ENCODE results near the gene MAPK7. TPM values are rescaled to one million over a fixed set of nuclear protein-coding genes. Genes with fewer than 3 reads are reported as not detected.

MAPK7 gene
- total RNA-seq, 1 experiment from 2014 or later: 40.0 TPM

- peaks cover 48% of the 10 kb centered on the region for H3K36me3 ChIP-seq (ENCODE audit: insufficient read depth, low read length, poor library complexity, severe bottlenecking)
- CTCF ChIA-PET: no interaction called here
- peaks cover 15% of the 10 kb centered on the region for H3K4me1 ChIP-seq (ENCODE audit: insufficient read depth, low read length, poor library complexity, severe bottlenecking)
- no TSS peak for BruUV-seq (replicated peaks)
- intact Hi-C loops (cut with micrococcal nuclease; ENCODE audit: unreplicated experiment): loop anchor here (5.0 kb wide), 1 partner anchor 68 kb away; no protein-coding TSS in a partner anchor
- POLR2A ChIA-PET (ENCODE audit: low non-redundant PET): no interaction called here
- no peaks in the 10 kb centered on the region for H3K27me3 ChIP-seq (replicated peaks; ENCODE audit: insufficient read depth, low read depth, low read length, poor library complexity)
- DNase-seq (ENCODE audit: low spot score): no peak
- peak overlapping the region; percentile 94 for H3K27ac ChIP-seq (ENCODE audit: low read depth, low read length, poor library complexity, severe bottlenecking)
- H3K4me3 ChIP-seq (ENCODE audit: low read depth, low read length, poor library complexity, severe bottlenecking): peak overlapping the region; percentile 68
- no peaks in the 10 kb centered on the region for H3K9me3 ChIP-seq (ENCODE audit: low read depth, low read length, poor library complexity, severe bottlenecking)
- TF ChIP-seq CTCF (conservative IDR thresholded peaks at IDR 0.05; ENCODE audit: low read depth, low read length) (no peak), EZH2 (IDR thresholded peaks at IDR 0.05; ENCODE audit: borderline replicate concordance, low read depth, low read length, poor library complexity, severe bottlenecking) (no peak)
These were observed 1.2 kb downstream of the MAPK7 start for GRCh38 chr17:19379361-19380065.

- ChIA-PET POLR2A (ENCODE audit: low non-redundant PET) (interaction anchor here (0.5 kb wide), 1 partner anchor 15 kb away, joined by 4 read pairs; no protein-coding TSS in a partner anchor), CTCF (no interaction called here)
- H3K27me3 ChIP-seq (replicated peaks; ENCODE audit: insufficient read depth, low read depth, low read length, poor library complexity): no peaks in the 10 kb centered on the region
- H3K4me3 ChIP-seq (ENCODE audit: low read depth, low read length, poor library complexity, severe bottlenecking): no peak overlapping the region
- H3K27ac ChIP-seq (ENCODE audit: low read depth, low read length, poor library complexity, severe bottlenecking): no peak overlapping the region
- H3K36me3 ChIP-seq (ENCODE audit: insufficient read depth, low read length, poor library complexity, severe bottlenecking): peaks cover 53% of the 10 kb centered on the region
- DNase-seq (ENCODE audit: low spot score): no peak
- no peaks in the 10 kb centered on the region for H3K9me3 ChIP-seq (ENCODE audit: low read depth, low read length, poor library complexity, severe bottlenecking)
- intact Hi-C loops (cut with micrococcal nuclease; ENCODE audit: unreplicated experiment): no loop called here
- TF ChIP-seq EZH2 (IDR thresholded peaks at IDR 0.05; ENCODE audit: borderline replicate concordance, low read depth, low read length, poor library complexity, severe bottlenecking) (no peak), CTCF (conservative IDR thresholded peaks at IDR 0.05; ENCODE audit: low read depth, low read length) (no peak)
- peaks cover 27% of the 10 kb centered on the region for H3K4me1 ChIP-seq (ENCODE audit: insufficient read depth, low read length, poor library complexity, severe bottlenecking)
- BruUV-seq (replicated peaks): no TSS peak
These were observed 2.4 kb downstream of the MAPK7 start for GRCh38 chr17:19380481-19381301.

GRCh38 chr17:19381361-19381740 is 3.1 kb downstream of the MAPK7 start:
- H3K4me3 ChIP-seq (ENCODE audit: low read depth, low read length, poor library complexity, severe bottlenecking): no peak overlapping the region
- no TSS peak for BruUV-seq (replicated peaks)
- H3K27me3 ChIP-seq (replicated peaks; ENCODE audit: insufficient read depth, low read depth, low read length, poor library complexity): no peaks in the 10 kb centered on the region
- peaks cover 33% of the 10 kb centered on the region for H3K4me1 ChIP-seq (ENCODE audit: insufficient read depth, low read length, poor library complexity, severe bottlenecking)
- H3K9me3 ChIP-seq (ENCODE audit: low read depth, low read length, poor library complexity, severe bottlenecking): no peaks in the 10 kb centered on the region
- DNase-seq (ENCODE audit: low spot score): no peak
- peaks cover 58% of the 10 kb centered on the region for H3K36me3 ChIP-seq (ENCODE audit: insufficient read depth, low read length, poor library complexity, severe bottlenecking)
- TF ChIP-seq CTCF (conservative IDR thresholded peaks at IDR 0.05; ENCODE audit: low read depth, low read length) (no peak), EZH2 (IDR thresholded peaks at IDR 0.05; ENCODE audit: borderline replicate concordance, low read depth, low read length, poor library complexity, severe bottlenecking) (no peak)
- CTCF ChIA-PET: no interaction called here
- intact Hi-C loops (cut with micrococcal nuclease; ENCODE audit: unreplicated experiment): no loop called here
- no peak overlapping the region for H3K27ac ChIP-seq (ENCODE audit: low read depth, low read length, poor library complexity, severe bottlenecking)
- POLR2A ChIA-PET (ENCODE audit: low non-redundant PET): no interaction called here
